T-helper 1 cell treated with Interleukin-12 subunit alpha and Interleukin-12 subunit beta and Interleukin-4 antibody, amounts not matched to agents 30 μg/mL and 1 μg/mL, for 36 hours (primary cell): ENCODE measurements around the gene PLXND1.

ENCODE experiments used
- H3K27ac Mint-ChIP-seq: one replicate; pipeline ENCODE4 v1.8.0; 2021; ENCODE audit warnings: mild to moderate bottlenecking, mixed read lengths
- H3K27me3 Mint-ChIP-seq: one replicate; pipeline ENCODE4 v1.8.0; 2021; ENCODE audit warnings: low read depth, mixed read lengths
- H3K36me3 Mint-ChIP-seq: one replicate; pipeline ENCODE4 v1.8.0; 2021; ENCODE audit warnings: low read depth, mixed read lengths
- H3K4me1 Mint-ChIP-seq: one replicate; pipeline ENCODE4 v1.8.0; 2021; ENCODE audit warnings: low read depth, mixed read lengths
- H3K4me3 Mint-ChIP-seq: one replicate; pipeline ENCODE4 v1.8.0; 2021; ENCODE audit warnings: mild to moderate bottlenecking, moderate library complexity, mixed read lengths
- H3K9me3 Mint-ChIP-seq: one replicate; pipeline ENCODE4 v1.8.0; 2021; ENCODE audit warnings: mixed read lengths

The PLXND1 gene

DNA sequence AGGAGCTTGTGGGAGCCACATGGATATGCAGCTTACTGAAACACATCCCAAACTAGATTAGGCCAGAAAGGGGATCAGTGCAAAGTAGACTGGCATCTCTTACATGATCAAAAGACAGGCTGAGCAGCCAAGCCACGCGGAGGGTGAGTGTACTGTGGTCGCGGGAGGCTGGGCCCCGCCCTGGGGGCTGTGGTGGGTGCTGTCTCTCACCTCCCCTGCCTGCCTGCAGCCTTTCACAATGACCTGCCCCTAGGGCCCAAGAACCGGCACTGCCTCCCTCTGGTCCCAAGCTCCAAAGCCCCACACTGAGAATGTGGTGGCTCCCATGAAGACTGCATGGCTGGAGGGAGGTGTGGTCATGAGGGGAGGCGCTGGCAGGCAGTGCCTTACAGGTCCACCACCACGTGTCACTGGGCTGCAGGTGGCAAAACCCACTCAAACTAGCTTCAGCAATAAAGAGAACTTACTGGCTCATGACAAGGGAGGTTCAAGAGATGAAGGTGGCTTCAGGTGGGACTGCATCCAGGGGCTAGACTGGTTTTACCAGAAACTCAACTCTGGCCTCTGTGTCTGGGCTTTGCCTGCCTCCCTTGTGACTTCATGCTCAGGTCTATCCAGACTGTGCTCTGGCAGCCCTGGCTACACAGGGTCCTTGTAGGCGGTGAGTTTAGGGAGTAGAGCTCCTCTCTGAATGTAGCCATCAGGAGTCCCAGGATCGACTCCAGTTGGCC lies 27.4 kb upstream of the PLXND1 start:
- H3K9me3 Mint-ChIP-seq = no peaks in the 10 kb centered on the region
- H3K27me3 Mint-ChIP-seq = peaks cover 11% of the 10 kb centered on the region
- no peak overlapping the region for H3K27ac Mint-ChIP-seq
- no peaks in the 10 kb centered on the region for H3K4me1 Mint-ChIP-seq
- no peaks in the 10 kb centered on the region for H3K36me3 Mint-ChIP-seq
- H3K4me3 Mint-ChIP-seq = no peak overlapping the region

DNA sequence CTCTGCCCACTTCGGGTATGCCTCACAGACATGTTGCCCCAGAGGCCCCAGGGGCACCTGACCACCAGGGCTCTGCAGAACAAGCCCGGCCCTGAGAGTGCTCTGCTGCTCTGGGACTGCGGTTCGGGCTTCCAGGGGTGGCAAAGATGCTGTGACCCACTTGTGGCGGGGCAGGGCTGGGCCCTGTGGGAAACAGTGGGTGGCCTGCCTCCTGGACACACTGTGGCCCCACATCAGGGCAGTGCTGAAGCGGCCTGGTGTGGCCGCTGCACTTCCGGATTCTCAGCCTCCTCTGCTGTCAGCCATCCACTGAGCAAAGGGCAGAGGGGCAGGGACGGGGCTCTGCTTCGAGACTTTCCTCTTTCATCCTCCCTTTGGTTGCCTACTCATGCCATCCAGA lies 26.5 kb upstream of the PLXND1 start:
- Mint-ChIP-seq H3K36me3 (no peaks in the 10 kb centered on the region), H3K27ac (no peak overlapping the region), H3K9me3 (no peaks in the 10 kb centered on the region), H3K4me3 (no peak overlapping the region), H3K27me3 (peaks cover 11% of the 10 kb centered on the region), H3K4me1 (peaks cover 2% of the 10 kb centered on the region)

DNA sequence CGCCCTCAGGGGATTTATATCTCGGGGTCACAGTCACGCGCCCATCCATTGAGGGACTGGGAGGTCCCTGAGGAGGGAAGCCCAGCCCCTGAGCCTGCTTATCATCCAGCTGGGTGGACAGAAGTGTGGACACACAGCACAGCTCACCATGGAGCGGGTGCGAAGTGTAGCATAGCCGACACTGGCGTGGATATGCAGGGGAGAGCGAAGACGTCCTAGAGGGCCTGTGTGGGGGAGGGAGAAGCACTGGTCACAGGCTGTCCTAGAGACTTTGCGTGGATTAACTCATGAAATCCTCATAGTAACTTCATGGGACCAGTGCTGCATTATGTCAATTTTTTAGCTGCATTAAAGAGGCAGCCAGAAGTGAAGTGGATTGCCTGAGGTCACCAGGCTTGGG lies 26.1 kb upstream of the PLXND1 start:
- H3K36me3 Mint-ChIP-seq = no peaks in the 10 kb centered on the region
- H3K9me3 Mint-ChIP-seq = no peaks in the 10 kb centered on the region
- H3K4me3 Mint-ChIP-seq = no peak overlapping the region
- peaks cover 6% of the 10 kb centered on the region for H3K4me1 Mint-ChIP-seq
- peaks cover 10% of the 10 kb centered on the region for H3K27me3 Mint-ChIP-seq
- H3K27ac Mint-ChIP-seq = no peak overlapping the region

DNA sequence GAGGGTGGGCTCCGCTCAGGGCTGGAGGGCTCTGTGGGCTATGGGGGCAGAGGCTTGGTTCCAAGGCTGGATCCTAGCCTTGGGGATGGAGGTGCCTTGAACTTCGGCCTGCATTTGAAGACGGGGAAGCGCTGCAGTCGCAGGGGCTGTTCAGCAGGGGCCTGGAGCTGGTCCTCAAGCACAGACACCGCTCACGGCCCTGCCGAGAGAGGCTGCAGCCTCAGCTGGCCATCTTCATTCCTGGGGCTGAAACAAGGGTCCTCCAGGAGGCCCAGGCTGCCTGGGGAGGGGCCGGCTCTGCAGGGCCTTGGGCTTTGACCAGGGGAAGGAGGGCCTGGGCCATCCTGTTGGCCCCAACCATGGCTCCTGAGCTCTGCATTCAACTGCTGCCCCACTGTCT lies 25.6 kb upstream of the PLXND1 start:
- H3K4me3 Mint-ChIP-seq = no peak overlapping the region
- H3K4me1 Mint-ChIP-seq = peaks cover 8% of the 10 kb centered on the region
- no peaks in the 10 kb centered on the region for H3K9me3 Mint-ChIP-seq
- H3K27me3 Mint-ChIP-seq = peaks cover 6% of the 10 kb centered on the region
- no peaks in the 10 kb centered on the region for H3K36me3 Mint-ChIP-seq
- no peak overlapping the region for H3K27ac Mint-ChIP-seq

DNA sequence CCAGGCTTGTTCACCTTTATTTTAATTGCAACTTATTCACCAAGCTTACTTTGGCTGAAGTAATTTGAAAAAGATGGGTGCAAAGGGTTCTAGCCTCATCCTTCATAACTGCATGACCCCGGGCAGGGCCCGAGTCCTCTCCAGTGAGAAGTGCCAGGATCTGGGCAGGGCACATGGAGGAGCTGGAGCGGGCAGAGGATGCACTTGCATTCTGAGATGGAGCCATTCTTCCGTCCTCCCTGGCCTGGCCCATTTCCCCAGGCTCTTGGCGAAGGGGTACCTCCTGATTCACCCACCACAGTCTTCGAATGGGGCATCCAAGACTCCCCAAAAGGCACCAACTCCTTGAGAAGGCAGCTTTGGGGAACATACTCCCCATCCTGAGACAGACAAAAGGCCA lies 22.5 kb upstream of the PLXND1 start:
- no peak overlapping the region for H3K4me3 Mint-ChIP-seq
- H3K27me3 Mint-ChIP-seq = no peaks in the 10 kb centered on the region
- H3K9me3 Mint-ChIP-seq = no peaks in the 10 kb centered on the region
- H3K36me3 Mint-ChIP-seq = no peaks in the 10 kb centered on the region
- peaks cover 11% of the 10 kb centered on the region for H3K4me1 Mint-ChIP-seq
- H3K27ac Mint-ChIP-seq = no peak overlapping the region

DNA sequence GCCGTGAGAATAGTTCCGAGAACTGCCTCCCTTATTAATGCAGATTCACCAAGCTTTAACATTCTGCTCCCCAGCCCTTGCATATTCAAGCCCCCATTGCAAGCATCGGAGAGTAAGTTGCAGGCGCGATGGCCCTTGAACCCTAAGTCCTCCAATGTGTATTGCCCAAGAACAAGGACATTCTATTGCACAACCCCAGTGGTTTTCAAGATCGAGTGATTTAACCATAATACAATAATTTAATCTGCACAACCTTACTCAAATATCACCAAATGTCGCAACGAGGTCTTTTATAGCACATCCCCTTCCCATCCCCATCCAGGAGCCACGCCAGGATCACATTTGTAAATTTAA lies 21.7 kb upstream of the PLXND1 start:
- H3K9me3 Mint-ChIP-seq = no peaks in the 10 kb centered on the region
- peak overlapping the region; percentile 81 for H3K4me3 Mint-ChIP-seq
- no peak overlapping the region for H3K27ac Mint-ChIP-seq
- peaks cover 11% of the 10 kb centered on the region for H3K4me1 Mint-ChIP-seq
- H3K27me3 Mint-ChIP-seq = no peaks in the 10 kb centered on the region
- H3K36me3 Mint-ChIP-seq = no peaks in the 10 kb centered on the region

DNA sequence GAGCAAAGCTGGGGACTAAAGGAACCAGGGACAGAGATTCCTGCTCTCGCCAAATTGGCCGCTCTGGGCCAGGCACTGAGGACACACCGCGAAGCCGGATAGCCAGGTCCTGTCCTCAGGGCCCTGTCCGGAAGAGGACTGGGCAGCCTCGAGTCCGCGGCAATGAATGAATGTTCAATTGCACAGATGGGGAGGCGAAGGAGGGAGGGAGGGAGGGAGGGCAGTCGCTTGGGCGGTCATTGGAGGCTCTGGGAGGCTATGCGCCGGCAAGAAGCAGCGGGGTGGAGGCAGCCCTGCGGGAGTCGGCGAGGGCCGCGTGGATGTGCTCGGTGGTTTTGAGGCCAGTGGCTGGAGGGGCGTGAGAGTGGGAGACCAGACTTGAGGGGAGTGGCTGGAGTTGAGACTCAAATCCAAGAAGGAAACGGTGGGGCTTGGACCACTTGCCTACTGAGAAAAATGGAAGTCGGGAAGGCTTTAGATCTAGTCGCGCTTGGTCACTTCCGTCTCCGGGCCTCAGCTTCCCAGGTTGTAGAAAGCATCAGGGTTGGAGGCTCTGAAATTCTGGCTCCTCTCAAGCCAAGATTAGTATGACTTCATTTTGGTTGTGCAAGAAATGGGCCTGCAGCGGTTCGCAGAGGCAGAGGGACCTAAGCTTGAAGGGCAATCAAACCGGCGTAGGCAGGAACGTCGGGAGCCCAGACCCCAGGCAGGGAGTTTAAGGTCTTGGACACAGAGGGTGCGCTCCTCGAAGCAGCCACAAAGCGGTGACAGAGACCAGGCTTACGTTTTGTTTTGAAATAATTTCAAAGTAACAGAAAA lies 21.1 kb upstream of the PLXND1 start:
- no peaks in the 10 kb centered on the region for H3K36me3 Mint-ChIP-seq
- H3K4me1 Mint-ChIP-seq = peaks cover 11% of the 10 kb centered on the region
- no peaks in the 10 kb centered on the region for H3K27me3 Mint-ChIP-seq
- H3K9me3 Mint-ChIP-seq = no peaks in the 10 kb centered on the region
- H3K4me3 Mint-ChIP-seq = peak overlapping the region; percentile 81
- H3K27ac Mint-ChIP-seq = peak overlapping the region; percentile 73

DNA sequence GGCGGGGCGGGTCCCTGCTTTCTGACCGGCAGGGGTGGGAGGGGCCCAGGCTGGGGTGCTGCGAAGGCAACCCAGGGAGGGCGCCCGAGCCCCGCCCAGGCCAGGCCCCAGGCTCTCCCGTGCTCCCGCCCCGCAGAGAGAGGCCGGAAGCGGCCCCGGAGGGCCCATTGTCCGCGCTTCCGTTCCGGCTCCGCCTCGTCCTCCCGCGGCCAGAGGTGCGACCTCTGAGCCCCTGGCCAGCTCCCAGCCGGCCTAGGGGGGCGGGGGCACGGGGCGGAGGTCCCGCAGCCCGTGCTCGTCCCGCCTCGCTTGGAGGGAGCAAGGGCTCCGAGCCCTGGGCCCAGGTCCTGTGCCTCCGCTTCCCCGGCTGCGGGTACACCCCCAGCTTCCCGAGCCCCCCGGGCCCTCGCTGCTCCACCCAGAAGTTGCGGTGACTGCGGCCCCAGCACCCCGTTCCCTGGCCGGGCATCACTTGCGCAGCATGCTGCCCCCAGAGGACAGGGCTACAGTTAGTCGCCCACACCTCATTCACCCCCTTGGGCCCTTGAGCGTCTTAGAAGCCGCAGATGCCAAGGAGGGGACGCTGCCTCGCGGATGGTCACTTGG lies 20.4 kb upstream of the PLXND1 start:
- Mint-ChIP-seq H3K27me3 (no peaks in the 10 kb centered on the region), H3K36me3 (no peaks in the 10 kb centered on the region), H3K27ac (peak overlapping the region; percentile 73), H3K4me1 (peaks cover 11% of the 10 kb centered on the region), H3K4me3 (peak overlapping the region; percentile 81), H3K9me3 (no peaks in the 10 kb centered on the region)

DNA sequence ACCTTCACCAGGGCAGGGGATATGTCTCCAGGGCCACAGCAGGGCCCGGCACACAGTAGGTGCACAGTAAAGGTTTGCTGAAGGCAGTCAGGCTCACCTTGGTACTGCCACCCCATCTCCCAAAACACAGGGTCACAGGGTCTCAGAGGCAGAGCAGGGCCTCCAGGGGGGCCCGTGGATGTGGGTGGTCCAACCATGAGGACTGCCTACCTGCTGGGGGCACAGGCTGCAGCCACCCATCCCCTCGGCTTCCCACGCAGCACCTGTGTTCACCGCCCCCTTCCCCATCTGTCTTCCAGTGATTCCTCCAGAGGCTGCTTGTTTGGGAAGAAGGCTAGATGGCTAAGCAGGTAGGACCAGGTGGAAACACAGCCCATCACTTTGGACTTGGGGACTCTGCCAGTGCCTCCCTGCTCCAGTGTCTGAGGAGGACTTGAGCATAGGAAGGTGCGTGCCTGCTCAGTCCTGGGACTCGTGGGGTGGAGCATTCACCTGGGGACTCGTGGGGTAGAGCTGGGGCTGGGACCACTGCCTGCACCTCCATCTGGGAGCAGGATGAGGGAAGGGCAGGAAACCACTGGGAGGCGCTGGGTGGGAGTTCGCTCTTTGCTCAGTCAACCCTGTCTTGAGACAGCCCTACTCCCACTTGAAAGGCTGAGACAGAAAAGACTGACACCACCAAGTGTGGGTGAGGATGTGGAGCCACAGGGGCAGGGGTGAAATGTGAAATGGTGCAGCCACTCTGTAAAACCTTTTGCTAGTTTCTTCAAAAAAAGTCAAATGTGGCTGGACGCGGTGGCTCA lies 18.8 kb upstream of the PLXND1 start:
- no peaks in the 10 kb centered on the region for H3K27me3 Mint-ChIP-seq
- peak overlapping the region; percentile 49 for H3K27ac Mint-ChIP-seq

DNA sequence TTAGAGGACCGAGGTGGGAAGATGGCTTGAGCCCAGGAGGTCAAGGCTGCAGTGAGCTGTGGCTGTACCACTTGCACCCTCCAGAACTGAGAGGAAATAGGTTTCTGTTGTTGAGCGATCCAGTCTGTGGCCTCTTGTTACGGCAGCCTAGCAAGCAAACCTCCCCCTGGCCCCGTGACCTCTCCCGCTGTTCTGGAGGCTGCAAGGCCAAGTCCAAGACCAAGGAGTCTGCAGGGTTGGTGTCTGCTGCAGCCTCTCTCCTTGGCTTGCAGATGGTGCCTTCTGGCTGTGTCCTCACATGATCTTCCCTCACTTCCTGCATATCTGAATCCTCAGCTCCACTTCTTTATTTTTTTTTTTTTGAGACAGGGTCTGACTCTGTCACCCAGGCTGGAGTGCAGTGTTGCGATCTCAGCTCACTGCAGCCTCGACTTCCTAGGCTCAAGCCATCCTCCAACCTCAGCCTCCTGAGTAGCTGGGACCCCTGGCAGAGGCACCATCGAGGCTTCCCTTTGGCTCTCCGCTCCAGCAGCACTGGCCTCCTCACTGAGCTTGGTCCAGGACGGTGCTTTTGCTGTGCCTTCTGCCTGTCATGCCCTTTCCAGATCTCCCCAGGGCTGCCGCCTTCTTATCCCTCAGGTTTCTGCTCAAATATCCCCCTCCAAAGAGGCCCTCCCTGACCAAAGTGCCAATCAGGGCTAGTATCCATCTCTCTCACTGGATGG lies 18.0 kb upstream of the PLXND1 start:
- H3K4me1 Mint-ChIP-seq = peaks cover 11% of the 10 kb centered on the region
- no peak overlapping the region for H3K27ac Mint-ChIP-seq
- H3K9me3 Mint-ChIP-seq = no peaks in the 10 kb centered on the region
- H3K27me3 Mint-ChIP-seq = no peaks in the 10 kb centered on the region
- no peak overlapping the region for H3K4me3 Mint-ChIP-seq
- H3K36me3 Mint-ChIP-seq = no peaks in the 10 kb centered on the region

More for the DNA sequence above, 18.8 kb upstream of the PLXND1 start:
- Mint-ChIP-seq H3K9me3 (no peaks in the 10 kb centered on the region), H3K4me3 (peak overlapping the region; percentile 46), H3K36me3 (no peaks in the 10 kb centered on the region), H3K4me1 (peaks cover 11% of the 10 kb centered on the region)

DNA sequence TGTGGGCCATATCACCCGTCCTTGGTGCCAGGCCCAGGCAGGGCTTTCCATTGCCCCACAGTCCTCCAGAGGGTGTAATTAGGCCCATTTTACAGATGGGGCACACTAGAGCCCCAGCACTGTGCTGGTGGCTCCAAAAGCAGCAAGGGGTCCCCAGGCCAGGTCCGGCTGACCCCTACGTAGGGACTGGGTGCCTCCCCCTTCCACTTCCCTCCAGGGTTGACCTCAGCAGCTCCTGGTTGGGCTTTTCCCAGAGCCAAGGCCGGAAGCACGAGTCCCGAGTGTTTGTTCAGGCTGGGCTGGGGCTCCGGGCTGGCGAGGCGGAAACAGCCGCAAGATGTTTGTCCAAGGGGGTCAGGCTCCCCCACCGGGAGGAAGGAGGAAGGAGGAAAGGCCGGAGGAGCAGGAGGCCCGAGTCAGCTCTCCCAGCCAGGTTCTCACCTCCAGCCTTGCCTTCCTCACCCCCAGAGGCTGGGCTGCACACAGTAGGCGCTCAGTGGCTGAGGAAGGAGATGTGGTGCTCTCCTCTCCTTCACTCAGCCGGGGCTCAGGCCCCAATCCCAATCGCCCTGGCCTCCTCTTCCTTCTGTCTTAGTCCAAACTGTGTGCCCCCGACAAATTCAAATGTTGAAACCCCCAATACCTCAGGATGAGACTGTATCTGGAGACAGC lies 17.1 kb upstream of the PLXND1 start:
- Mint-ChIP-seq H3K4me1 (peaks cover 15% of the 10 kb centered on the region), H3K27ac (no peak overlapping the region), H3K27me3 (peaks cover 1% of the 10 kb centered on the region), H3K4me3 (no peak overlapping the region), H3K9me3 (no peaks in the 10 kb centered on the region), H3K36me3 (no peaks in the 10 kb centered on the region)

DNA sequence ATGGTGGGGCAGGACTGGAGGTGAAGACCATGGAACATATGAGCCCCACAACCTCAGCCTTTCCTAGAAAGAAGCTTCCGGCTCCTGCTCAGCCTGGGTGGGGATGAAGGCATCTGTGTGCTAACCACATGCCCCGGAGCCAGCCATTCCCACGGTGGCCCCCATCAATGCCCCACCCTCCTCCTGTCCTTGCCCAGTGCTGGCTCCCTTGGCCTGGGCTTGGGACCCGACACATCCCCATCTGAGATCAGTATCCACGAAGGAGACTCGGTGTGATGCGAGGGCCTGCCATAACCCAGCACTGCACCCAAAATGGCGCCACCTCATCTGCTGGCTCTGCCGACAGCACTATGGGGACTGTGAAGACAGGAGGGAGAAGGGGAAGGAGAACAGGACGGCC lies 16.5 kb upstream of the PLXND1 start:
- H3K4me3 Mint-ChIP-seq = no peak overlapping the region
- no peak overlapping the region for H3K27ac Mint-ChIP-seq
- no peaks in the 10 kb centered on the region for H3K36me3 Mint-ChIP-seq
- H3K9me3 Mint-ChIP-seq = no peaks in the 10 kb centered on the region
- H3K27me3 Mint-ChIP-seq = peaks cover 3% of the 10 kb centered on the region
- peaks cover 14% of the 10 kb centered on the region for H3K4me1 Mint-ChIP-seq

DNA sequence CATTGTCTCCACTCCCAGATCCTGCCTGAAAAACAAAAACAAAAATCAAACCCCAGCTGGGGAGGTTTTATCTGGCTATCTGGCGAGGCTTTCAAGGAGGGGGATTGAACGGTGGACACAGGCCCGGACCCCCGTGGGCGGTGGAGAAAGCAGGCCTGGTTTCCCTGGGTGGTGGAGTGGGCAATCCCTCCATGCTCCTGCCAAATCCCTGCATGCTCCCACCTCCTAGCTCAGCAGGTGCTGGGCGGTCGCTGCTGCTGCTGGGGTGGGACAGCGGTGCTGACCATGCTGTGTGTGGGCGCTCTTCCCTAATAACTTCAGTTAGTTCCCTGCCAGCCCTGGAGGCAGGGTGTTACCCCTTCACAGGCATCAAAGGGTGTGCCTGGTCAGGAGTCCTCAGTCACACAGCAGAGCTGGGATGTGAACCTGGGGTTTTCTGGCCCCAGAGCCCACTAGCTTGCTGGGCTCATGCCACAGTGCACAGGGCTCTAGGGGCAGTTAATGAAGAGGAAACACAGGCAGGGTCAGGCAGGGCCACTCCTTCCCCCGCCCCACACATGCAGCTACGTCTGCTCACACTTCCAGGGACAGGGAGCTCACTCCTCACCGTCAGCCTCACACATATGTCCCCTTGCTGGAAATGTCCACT lies 15.9 kb upstream of the PLXND1 start:
- Mint-ChIP-seq H3K9me3 (no peaks in the 10 kb centered on the region), H3K36me3 (no peaks in the 10 kb centered on the region), H3K4me3 (no peak overlapping the region)

More for the DNA sequence above, 15.9 kb upstream of the PLXND1 start:
- Mint-ChIP-seq H3K27ac (no peak overlapping the region), H3K27me3 (peaks cover 3% of the 10 kb centered on the region), H3K4me1 (peaks cover 9% of the 10 kb centered on the region)
